Breast epithelium (tissue), 4 donors: ENCODE results near the gene PRKD2. TPM values are rescaled to one million over a fixed set of nuclear protein-coding genes. Genes with fewer than 3 reads are reported as not detected.

Experiments
- DNase-seq, 2 donors: peaks; one replicate each; pipeline ENCODE4 v3.0.0-alpha.2; 2019; ENCODE audit warnings: low spot score in 2 of 2
- H3K27ac ChIP-seq, 2 donors: fragments of 200-600 bp; sonication (generic) in 1 of 2; one replicate each; pipeline ENCODE4 v1.5.1; 2016 to 2019; ENCODE audit warnings: mild to moderate bottlenecking in 1 of 2
- H3K27me3 ChIP-seq, 2 donors: fragments of 200-600 bp; sonication (generic) in 1 of 2; one replicate each; pipeline versions ENCODE4 v1.5.1 to v1.6.0; 2017 to 2019; ENCODE audit warnings: control low read depth in 1 of 2, mild to moderate bottlenecking in 1 of 2
- H3K36me3 ChIP-seq: fragments of 200-600 bp; one replicate; pipeline ENCODE4 v1.5.1; 2019
- H3K4me1 ChIP-seq, 2 donors: fragments of 200-600 bp; sonication (generic); one replicate each; pipeline ENCODE4 v1.5.1; 2016 to 2019; ENCODE audit warnings: control low read depth in 1 of 2
- H3K4me3 ChIP-seq, 3 donors: fragments of 200-600 bp; sonication (generic); 1 replicate in 2 of 3; 2 replicates in 1 of 3; pipeline ENCODE4 v1.5.1; 2016 to 2019; ENCODE audit warnings: mild to moderate bottlenecking in 3 of 3, moderate library complexity in 2 of 3
- H3K9me3 ChIP-seq, 2 donors: fragments of 200-600 bp; sonication (generic) in 1 of 2; one replicate each; pipeline ENCODE4 v1.5.1; 2016 to 2019; ENCODE audit warnings: control low read depth in 1 of 2
- CTCF ChIP-seq, 3 donors: fragments of 450-650 bp; IDR thresholded peaks; one replicate each; pipeline ENCODE4 v1.5.1; 2016 to 2017; ENCODE audit warnings: antibody characterized with exemption in 3 of 3, mild to moderate bottlenecking in 3 of 3, moderate library complexity in 3 of 3
- POLR2A ChIP-seq: fragments of 450-650 bp; IDR thresholded peaks from one replicate; pipeline ENCODE4 v1.6.1; 2016; ENCODE audit warnings: antibody characterized with exemption, mild to moderate bottlenecking, moderate library complexity
- POLR2AphosphoS5 ChIP-seq, 3 donors: sonication (generic); formaldehyde crosslinking; IDR thresholded peaks; one replicate each; pipeline ENCODE4 v1.6.1; 2017; ENCODE audit warnings: antibody characterized with exemption in 3 of 3
- intact Hi-C: fragments of 100-400 bp; cut with DNase I; formaldehyde crosslinking; loops from one replicate; pipeline ENCODE4 v1.15.1; 2023; ENCODE audit warnings: low total_unique reads
- total RNA-seq, 3 donors: library from RNA; depleted of rRNA; stranded (reverse); fragments of >200 nt; gene quantifications; one replicate each; pipeline ENCODE4 v1.1.0, GENCODE V29; 2016

PRKD2 gene
- total RNA-seq, 3 donors from 2014 or later: 13.1 to 36.7 (median 25.5) TPM

DNA sequence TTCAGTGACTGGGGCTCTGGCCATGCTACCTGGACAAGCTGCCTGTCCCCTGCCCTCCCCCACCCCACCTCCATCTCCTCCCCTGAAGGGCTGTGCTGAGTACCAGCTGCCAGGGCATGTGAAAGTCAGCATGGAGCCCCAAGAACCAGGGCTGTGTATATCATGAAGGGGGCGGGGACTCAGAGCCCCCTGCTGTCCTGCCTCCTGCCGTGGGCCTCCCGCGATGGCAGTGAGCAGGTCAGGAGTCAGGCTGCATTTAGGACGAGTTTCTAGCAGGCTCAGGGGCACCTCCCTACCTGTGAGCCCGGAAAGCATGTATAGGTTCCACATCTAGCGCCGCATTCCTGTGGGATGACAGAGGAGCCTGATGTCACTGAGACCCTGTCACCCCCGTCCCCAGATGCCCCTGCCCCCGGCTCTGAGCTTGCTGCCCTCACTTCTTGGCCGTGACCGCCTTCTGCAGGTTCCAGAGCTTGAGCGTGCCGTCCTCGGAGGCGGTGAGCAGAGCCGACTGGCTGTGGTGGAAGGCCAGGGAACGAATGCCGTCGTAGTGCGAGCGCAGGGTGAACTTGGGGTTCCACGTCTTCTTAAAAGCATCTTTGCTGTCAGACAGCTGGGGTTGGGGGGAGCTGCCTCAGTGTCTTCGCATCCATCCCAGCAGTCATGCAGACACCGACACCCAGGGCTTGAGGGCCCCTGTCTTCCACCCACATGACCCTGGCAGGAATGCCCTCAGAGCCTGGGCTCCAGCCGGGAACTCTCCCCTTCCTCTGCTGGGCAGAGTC is 8.3 kb upstream of the PRKD2 start:
- H3K36me3 ChIP-seq: no peaks in the 10 kb centered on the region
- TF ChIP-seq POLR2A (no peak), POLR2AphosphoS5 (IDR thresholded peaks at IDR 0.05) (no peak), CTCF (IDR thresholded peaks at IDR 0.05) (no peak)
- no peak overlapping the region for H3K4me3 ChIP-seq

GRCh38 chr19:46724468-46724867 is 7.6 kb upstream of the PRKD2 start:
- intact Hi-C loops: no loop called here
- no peak for TF ChIP-seq POLR2A
- no peak for TF ChIP-seq POLR2AphosphoS5 (IDR thresholded peaks at IDR 0.05)
- TF ChIP-seq CTCF (IDR thresholded peaks at IDR 0.05): no peak

More for the DNA sequence above, 8.3 kb upstream of the PRKD2 start:
- H3K27me3 ChIP-seq: no peaks in the 10 kb centered on the region
- no peak overlapping the region for H3K27ac ChIP-seq
- H3K9me3 ChIP-seq: no peaks in the 10 kb centered on the region
- no peak for DNase-seq
- intact Hi-C loops: no loop called here
- no peaks in the 10 kb centered on the region for H3K4me1 ChIP-seq

GRCh38 chr19:46723471-46723870 is 6.6 kb upstream of the PRKD2 start:
- no peaks in the 10 kb centered on the region for H3K9me3 ChIP-seq
- TF ChIP-seq POLR2A (no peak), CTCF (IDR thresholded peaks at IDR 0.05) (no peak), POLR2AphosphoS5 (IDR thresholded peaks at IDR 0.05) (no peak)
- no peaks in the 10 kb centered on the region for H3K27me3 ChIP-seq
- no peak for DNase-seq
- H3K4me1 ChIP-seq: no peaks in the 10 kb centered on the region
- H3K27ac ChIP-seq: peak overlapping the region in 1 of 2 donors; percentile 12
- H3K4me3 ChIP-seq: no peak overlapping the region
- intact Hi-C loops: no loop called here
- no peaks in the 10 kb centered on the region for H3K36me3 ChIP-seq

More at GRCh38 chr19:46724468-46724867, 7.6 kb upstream of the PRKD2 start:
- no peaks in the 10 kb centered on the region for H3K4me1 ChIP-seq
- no peaks in the 10 kb centered on the region for H3K36me3 ChIP-seq
- H3K27me3 ChIP-seq: no peaks in the 10 kb centered on the region
- no peak overlapping the region for H3K27ac ChIP-seq
- no peak for DNase-seq
- H3K4me3 ChIP-seq: no peak overlapping the region
- H3K9me3 ChIP-seq: no peaks in the 10 kb centered on the region

DNA sequence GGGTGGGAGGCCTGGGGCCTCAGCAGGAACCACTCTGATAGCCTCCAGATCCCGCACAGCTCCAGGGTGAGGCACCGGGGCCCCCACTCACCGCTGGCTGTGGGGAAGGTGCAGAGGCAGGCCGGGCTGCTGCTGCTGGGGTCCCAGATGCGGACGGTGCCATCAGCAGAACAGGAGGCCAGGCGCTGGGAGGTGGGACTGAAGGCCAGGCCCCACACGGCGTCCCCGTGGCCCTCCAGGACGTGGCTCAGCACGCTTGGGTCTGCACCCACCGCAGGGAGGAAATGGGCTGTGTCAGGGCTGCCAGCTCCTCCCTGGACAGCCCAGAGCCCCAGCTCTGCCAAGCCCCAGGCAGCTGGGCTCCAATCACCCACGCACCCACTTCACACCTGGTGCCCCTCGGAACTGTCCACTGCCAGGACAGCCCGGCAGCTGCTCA is 6.1 kb upstream of the PRKD2 start:
- no peak overlapping the region for H3K4me3 ChIP-seq
- H3K27me3 ChIP-seq: no peaks in the 10 kb centered on the region
- H3K27ac ChIP-seq: peak overlapping the region in 1 of 2 donors; percentile 12
- no peaks in the 10 kb centered on the region for H3K9me3 ChIP-seq
- TF ChIP-seq CTCF (IDR thresholded peaks at IDR 0.05) (no peak), POLR2AphosphoS5 (IDR thresholded peaks at IDR 0.05) (no peak), POLR2A (no peak)
- H3K4me1 ChIP-seq: no peaks in the 10 kb centered on the region
- DNase-seq: no peak
- no peaks in the 10 kb centered on the region for H3K36me3 ChIP-seq
- intact Hi-C loops: no loop called here

DNA sequence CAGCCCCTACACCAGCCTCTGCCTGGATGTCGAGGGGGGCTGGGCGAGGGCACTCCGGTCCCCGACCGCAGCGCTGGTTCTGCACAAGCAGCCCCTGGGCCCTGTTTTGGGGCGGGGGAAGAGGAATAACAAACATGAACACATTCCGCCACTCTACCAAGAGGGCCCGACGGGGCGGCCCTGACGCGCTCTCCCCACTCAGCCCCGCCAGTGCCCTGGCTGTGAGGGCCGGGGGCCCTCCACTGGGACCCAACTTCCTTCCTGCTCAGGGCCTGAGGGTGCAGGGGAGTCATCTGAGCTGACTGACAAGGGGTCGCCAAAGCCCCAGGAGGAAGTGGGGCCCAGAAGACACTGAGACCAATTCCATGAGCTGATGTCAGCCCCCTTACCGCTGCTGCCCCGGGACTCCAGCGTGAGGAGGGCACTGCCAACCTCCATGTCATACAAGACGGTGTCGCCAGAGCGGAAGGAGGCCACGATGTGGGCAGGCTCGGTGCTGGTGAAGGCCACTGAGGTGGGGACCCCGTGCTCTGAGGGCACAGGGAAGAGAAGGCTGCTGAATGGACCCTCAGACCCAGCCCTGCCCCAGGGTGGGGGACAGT is 5.6 kb upstream of the PRKD2 start:
- no peaks in the 10 kb centered on the region for H3K27me3 ChIP-seq
- no peak for DNase-seq
- TF ChIP-seq POLR2AphosphoS5 (IDR thresholded peaks at IDR 0.05) (no peak), CTCF (IDR thresholded peaks at IDR 0.05) (no peak), POLR2A (no peak)
- H3K9me3 ChIP-seq: no peaks in the 10 kb centered on the region
- no peak overlapping the region for H3K4me3 ChIP-seq
- peak overlapping the region in 1 of 2 donors; percentile 52 for H3K27ac ChIP-seq
- peaks cover 0 to 5% of the 10 kb centered on the region in 2 donors for H3K4me1 ChIP-seq
- intact Hi-C loops: no loop called here
- H3K36me3 ChIP-seq: no peaks in the 10 kb centered on the region
